PFSK-1 (cell line): ENCODE measurements around the gene GJA5.

Experiments
- FOXP2 ChIP-seq: optimal IDR thresholded peaks from 2 replicates; pipeline ENCODE3; 2011; ENCODE audit warnings: borderline replicate concordance, control low read depth, inconsistent platforms; ENCODE audit not compliant: insufficient read depth; ENCODE audit errors: extremely low read length, extremely low read depth
- POLR2AphosphoS5 ChIP-seq: IDR thresholded peaks from 2 replicates; pipeline ENCODE4 v1.6.1; 2012; ENCODE audit warnings: low read depth, mild to moderate bottlenecking, control low read depth, low read length, moderate library complexity
- SIN3A ChIP-seq: IDR thresholded peaks from 2 replicates; pipeline ENCODE4 v1.6.1; 2012; ENCODE audit warnings: mild to moderate bottlenecking, low read length, moderate library complexity, borderline replicate concordance; ENCODE audit not compliant: insufficient read depth
- TAF1 ChIP-seq: IDR thresholded peaks from 2 replicates; pipeline ENCODE4 v1.6.1; 2012; ENCODE audit warnings: low read length, control low read depth, borderline replicate concordance; ENCODE audit not compliant: insufficient read depth
- TF ChIP-seq, protein P1 (sequence below), 2 experiments: IDR thresholded peaks; 2 replicates each; pipeline versions ENCODE4 v1.6.1 to v1.8.0; 2011 to 2012; ENCODE audit warnings: low read depth in 2 of 2, low read length in 2 of 2, control low read depth in 1 of 2, inconsistent platforms in 1 of 2, mild to moderate bottlenecking in 1 of 2, moderate library complexity in 1 of 2; ENCODE audit not compliant: insufficient read depth in 1 of 2

GJA5 gene

DNA sequence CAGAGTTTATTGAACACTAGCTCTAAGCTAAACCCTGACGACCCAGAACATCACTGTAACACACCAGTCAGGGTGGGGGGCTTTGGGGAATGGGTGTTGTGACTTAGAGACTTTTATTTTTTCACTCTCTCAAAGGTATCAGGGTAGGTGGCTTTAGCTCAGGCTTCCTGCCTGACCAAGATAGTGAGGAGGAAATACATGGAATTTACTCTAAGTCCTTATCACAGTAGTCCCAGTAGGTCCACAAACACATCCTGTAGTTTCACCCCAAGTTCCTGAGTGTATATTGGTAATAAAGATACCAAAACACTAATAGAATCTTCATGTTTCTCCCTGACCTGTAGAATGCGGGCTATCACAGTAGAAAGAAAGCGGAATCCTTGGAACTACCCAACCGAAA is 15.1 kb downstream of the GJA5 start:
- TF ChIP-seq POLR2AphosphoS5 (no peak), TAF1 (no peak), SIN3A (no peak), FOXP2 (no peak)
- TF ChIP-seq, protein P1, sequence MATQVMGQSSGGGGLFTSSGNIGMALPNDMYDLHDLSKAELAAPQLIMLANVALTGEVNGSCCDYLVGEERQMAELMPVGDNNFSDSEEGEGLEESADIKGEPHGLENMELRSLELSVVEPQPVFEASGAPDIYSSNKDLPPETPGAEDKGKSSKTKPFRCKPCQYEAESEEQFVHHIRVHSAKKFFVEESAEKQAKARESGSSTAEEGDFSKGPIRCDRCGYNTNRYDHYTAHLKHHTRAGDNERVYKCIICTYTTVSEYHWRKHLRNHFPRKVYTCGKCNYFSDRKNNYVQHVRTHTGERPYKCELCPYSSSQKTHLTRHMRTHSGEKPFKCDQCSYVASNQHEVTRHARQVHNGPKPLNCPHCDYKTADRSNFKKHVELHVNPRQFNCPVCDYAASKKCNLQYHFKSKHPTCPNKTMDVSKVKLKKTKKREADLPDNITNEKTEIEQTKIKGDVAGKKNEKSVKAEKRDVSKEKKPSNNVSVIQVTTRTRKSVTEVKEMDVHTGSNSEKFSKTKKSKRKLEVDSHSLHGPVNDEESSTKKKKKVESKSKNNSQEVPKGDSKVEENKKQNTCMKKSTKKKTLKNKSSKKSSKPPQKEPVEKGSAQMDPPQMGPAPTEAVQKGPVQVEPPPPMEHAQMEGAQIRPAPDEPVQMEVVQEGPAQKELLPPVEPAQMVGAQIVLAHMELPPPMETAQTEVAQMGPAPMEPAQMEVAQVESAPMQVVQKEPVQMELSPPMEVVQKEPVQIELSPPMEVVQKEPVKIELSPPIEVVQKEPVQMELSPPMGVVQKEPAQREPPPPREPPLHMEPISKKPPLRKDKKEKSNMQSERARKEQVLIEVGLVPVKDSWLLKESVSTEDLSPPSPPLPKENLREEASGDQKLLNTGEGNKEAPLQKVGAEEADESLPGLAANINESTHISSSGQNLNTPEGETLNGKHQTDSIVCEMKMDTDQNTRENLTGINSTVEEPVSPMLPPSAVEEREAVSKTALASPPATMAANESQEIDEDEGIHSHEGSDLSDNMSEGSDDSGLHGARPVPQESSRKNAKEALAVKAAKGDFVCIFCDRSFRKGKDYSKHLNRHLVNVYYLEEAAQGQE (IDR thresholded peaks at IDR 0.05; ENCODE audit: insufficient read depth in 1 of 2, low read depth in 2 of 2, low read length in 2 of 2) = no peak

DNA sequence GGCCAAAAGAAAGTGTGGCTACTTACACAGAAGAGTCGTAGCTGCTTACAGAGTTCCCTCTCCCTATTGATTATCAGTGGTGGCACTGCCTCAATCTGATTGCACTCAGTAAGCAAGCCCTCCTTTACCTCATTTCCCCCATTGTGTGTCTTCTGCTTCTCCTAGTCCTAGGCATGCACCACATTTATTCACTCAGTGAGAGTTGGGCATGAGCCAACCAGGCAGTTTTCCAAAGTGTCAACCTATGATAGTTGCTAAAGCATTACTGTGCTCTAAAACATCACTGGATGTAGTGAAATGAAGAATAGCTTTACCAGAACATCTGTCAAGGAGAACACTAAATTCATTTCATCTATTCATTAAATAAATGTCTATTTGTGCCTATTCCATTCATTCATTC is 19.3 kb downstream of the GJA5 start:
- no peak for TF ChIP-seq SIN3A
- no peak for TF ChIP-seq POLR2AphosphoS5
- TF ChIP-seq, protein P1 (IDR thresholded peaks at IDR 0.05; ENCODE audit: insufficient read depth in 1 of 2, low read depth in 2 of 2, low read length in 2 of 2) = no peak

DNA sequence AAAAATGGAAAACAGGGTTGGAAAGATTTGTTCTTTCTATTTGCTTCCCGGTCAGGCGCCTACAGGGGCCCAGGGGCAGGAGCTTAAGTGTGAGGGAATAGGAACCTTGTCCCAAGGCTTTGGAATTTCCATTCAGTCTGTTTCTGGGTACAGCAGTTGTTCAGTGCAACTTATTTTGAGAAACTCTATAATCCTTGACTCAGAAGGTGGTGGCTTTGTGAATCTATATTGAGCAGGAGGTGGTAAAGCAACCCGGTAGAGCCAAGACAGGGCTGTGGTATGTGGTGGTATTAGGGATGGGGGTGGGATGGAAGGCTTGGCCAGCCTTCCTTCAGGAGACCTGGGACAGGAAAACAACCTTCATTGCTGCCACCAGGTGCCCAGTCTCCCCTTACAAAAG is 20.0 kb downstream of the GJA5 start:
- TF ChIP-seq, protein P1 (IDR thresholded peaks at IDR 0.05; ENCODE audit: insufficient read depth in 1 of 2, low read depth in 2 of 2, low read length in 2 of 2) = no peak
- TF ChIP-seq FOXP2 (no peak), POLR2AphosphoS5 (no peak), SIN3A (no peak), TAF1 (no peak)

DNA sequence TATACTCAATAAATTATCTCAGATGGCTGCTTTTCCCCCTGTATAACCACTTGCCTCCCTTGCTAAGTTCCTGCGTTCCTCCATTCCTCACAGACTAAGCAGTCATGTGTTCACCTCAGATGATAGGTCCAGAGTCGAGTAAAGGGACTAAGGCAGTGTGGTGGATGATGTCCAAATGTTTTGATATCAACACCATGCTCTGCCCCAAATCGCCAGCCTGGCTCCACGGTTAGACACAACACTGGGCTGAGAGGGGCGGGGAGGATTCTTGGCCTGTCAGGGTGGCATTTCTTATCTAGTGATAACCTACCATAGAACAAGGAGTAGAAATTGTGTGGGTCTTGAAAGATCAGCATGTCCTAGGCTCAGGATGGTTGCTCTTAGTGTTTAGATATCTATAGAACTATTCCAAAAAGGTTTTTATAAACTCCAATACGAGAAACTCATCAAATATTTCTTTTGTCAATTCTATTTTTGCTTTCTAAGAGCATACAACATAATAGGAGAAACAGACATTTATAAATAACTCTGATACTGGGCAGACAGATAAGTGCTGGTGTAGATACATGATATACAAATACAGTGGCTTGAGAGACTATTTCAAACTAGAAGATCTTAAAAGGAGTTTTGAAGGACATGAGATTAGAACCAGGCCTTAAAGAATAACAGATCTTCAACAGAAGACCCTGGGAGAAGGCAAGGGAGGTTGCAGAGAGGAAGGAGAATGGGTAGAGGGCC is 21.5 kb downstream of the GJA5 start:
- no peak for TF ChIP-seq FOXP2
- TF ChIP-seq SIN3A = no peak
- no peak for TF ChIP-seq TAF1
- no peak for TF ChIP-seq POLR2AphosphoS5
- TF ChIP-seq, protein P1 (IDR thresholded peaks at IDR 0.05; ENCODE audit: insufficient read depth in 1 of 2, low read depth in 2 of 2, low read length in 2 of 2) = no peak

DNA sequence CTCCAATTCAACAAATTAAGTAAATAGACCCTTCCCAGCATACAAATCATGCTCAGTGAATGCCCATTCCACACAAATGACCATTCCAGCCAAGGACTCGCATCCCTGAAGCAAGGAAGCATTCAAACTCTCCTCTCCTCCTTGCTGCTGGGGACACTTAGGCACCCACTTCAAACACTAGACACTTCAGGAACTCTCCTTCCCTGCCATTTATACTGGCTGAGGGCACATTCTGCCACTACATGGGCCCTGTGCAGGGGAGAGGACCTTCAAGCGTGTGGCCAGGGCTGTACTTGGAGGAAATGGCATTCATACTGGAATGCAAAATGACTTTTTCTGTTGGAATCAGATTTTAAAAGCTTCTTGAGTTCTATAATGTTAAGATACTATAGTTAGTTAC is 22.3 kb downstream of the GJA5 start:
- no peak for TF ChIP-seq POLR2AphosphoS5
- TF ChIP-seq SIN3A = no peak
- TF ChIP-seq, protein P1 (IDR thresholded peaks at IDR 0.05; ENCODE audit: insufficient read depth in 1 of 2, low read depth in 2 of 2, low read length in 2 of 2) = no peak
- TF ChIP-seq TAF1 = no peak
- no peak for TF ChIP-seq FOXP2
